ENCODE measurements around the gene YWHAG. TPM values are rescaled to one million over a fixed set of nuclear protein-coding genes. Genes with fewer than 3 reads are reported as not detected.
A peak's percentile ranks its signal among the peaks of the same experiment; 100 is the strongest.

YWHAG gene
- total and polyA plus RNA-seq, 2 of the 13 experiments (the other 11 are each of a cell fraction or from before 2014, with no cell fraction given): 36.9 to 67.5 TPM

- TF ChIP-seq MED13 (CRISPR knock-in tag; IDR thresholded peaks at IDR 0.05) (no peak), DMAP1 (CRISPR knock-in tag; IDR thresholded peaks at IDR 0.05) (peak; percentile 92; the same call in 1 of the 2 replicates), MLX (CRISPR knock-in tag; IDR thresholded peaks at IDR 0.05) (no peak), KLF9 (CRISPR knock-in tag; IDR thresholded peaks at IDR 0.05; ENCODE audit: low read depth) (no peak), ZFP1 (CRISPR knock-in tag; IDR thresholded peaks at IDR 0.05) (0 out of 2 replicates have a peak, but pooled peaks have one; percentile 9), ZNF883 (CRISPR knock-in tag; IDR thresholded peaks at IDR 0.05; ENCODE audit: not compliant biosample characterization) (peak; percentile 93), PAWR (CRISPR knock-in tag; IDR thresholded peaks at IDR 0.05; ENCODE audit: borderline replicate concordance) (peak; percentile 75; the same call in 1 of the 2 replicates), ZBTB38 (CRISPR knock-in tag; IDR thresholded peaks at IDR 0.05) (no peak), HNRNPH1 (optimal IDR thresholded peaks at IDR 0.05; ENCODE audit: low read depth, low read length) (no peak), ZNF275 (CRISPR knock-in tag; IDR thresholded peaks at IDR 0.05; ENCODE audit: borderline replicate concordance) (no peak), TOPORS (CRISPR knock-in tag; IDR thresholded peaks at IDR 0.05) (no peak), ZNF549 (CRISPR knock-in tag; IDR thresholded peaks at IDR 0.05) (no peak), ZNF121 (CRISPR knock-in tag; IDR thresholded peaks at IDR 0.05) (no peak), KDM5A (IDR thresholded peaks at IDR 0.05; ENCODE audit: borderline replicate concordance, low read length) (0 out of 2 replicates have a peak, but pooled peaks have one; percentile 18), MTF2 (CRISPR knock-in tag; IDR thresholded peaks at IDR 0.05; ENCODE audit: borderline replicate concordance) (no peak; the same call in 1 of the 2 replicates), PTBP1 (IDR thresholded peaks at IDR 0.05; ENCODE audit: low read depth, low read length, poor library complexity, severe bottlenecking) (no peak), MXI1 (IDR thresholded peaks at IDR 0.05; ENCODE audit: borderline replicate concordance, low read depth, low read length) (peak; percentile 57; the same call in 2 of the 3 replicates), CERS6 (CRISPR knock-in tag; IDR thresholded peaks at IDR 0.05) (no peak), AHDC1 (CRISPR knock-in tag; IDR thresholded peaks at IDR 0.05; ENCODE audit: borderline replicate concordance) (0 out of 2 replicates have a peak, but pooled peaks have one; percentile 55), MAFF (IDR thresholded peaks at IDR 0.05; ENCODE audit: low read depth, low read length) (no peak), ZNF766 (CRISPR knock-in tag; IDR thresholded peaks at IDR 0.05; ENCODE audit: borderline replicate concordance) (no peak), FOXK2 (IDR thresholded peaks at IDR 0.05) (no peak)
These were observed at the start of gene YWHAG (continued) for GRCh38 chr7:76358481-76359110.
